Measurements from ENCODE around the gene LIG3.

The LIG3 gene

DNA sequence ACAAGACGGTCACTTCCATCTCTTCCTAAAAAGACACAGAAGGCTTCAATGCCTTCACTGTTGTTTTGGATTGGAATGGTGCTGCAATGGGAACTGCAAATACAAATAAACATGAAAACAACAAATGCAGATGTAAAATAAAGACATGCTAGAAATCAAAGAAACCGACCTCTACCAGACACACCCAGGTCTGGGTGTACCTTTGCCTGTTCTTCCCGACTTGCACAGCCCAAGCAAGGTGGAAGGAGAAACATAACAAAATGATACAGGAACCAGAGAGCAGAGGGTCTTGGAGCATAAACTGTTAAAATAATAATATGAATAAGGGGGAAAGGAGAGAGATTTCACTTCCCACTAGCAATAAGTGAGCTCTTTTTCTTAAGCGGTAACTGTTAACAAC, 65.9 kb downstream of the LIG3 start:
- Histone ChIP-seq H3K36me3 (ENCODE audit: low read depth) (no peaks in the 10 kb centered on the region), H3K27me3 (ENCODE audit: insufficient read depth, poor library complexity, severe bottlenecking) (no peaks in the 10 kb centered on the region), H3K4me3 (ENCODE audit: severe bottlenecking) (no peak overlapping the region), H3K9me3 (ENCODE audit: severe bottlenecking) (no peaks in the 10 kb centered on the region), H3K4me1 (ENCODE audit: insufficient read depth, poor library complexity, severe bottlenecking) (peaks cover 3% of the 10 kb centered on the region), H3K27ac (ENCODE audit: poor library complexity, severe bottlenecking) (no peak overlapping the region)
- ATAC-seq (ENCODE audit: low read depth) (no peak), DNase-seq (ENCODE audit: low spot score) (no peak)
- TF ChIP-seq, protein P1, sequence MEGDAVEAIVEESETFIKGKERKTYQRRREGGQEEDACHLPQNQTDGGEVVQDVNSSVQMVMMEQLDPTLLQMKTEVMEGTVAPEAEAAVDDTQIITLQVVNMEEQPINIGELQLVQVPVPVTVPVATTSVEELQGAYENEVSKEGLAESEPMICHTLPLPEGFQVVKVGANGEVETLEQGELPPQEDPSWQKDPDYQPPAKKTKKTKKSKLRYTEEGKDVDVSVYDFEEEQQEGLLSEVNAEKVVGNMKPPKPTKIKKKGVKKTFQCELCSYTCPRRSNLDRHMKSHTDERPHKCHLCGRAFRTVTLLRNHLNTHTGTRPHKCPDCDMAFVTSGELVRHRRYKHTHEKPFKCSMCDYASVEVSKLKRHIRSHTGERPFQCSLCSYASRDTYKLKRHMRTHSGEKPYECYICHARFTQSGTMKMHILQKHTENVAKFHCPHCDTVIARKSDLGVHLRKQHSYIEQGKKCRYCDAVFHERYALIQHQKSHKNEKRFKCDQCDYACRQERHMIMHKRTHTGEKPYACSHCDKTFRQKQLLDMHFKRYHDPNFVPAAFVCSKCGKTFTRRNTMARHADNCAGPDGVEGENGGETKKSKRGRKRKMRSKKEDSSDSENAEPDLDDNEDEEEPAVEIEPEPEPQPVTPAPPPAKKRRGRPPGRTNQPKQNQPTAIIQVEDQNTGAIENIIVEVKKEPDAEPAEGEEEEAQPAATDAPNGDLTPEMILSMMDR (IDR thresholded peaks at IDR 0.05; ENCODE audit: poor library complexity, severe bottlenecking): no peak

DNA sequence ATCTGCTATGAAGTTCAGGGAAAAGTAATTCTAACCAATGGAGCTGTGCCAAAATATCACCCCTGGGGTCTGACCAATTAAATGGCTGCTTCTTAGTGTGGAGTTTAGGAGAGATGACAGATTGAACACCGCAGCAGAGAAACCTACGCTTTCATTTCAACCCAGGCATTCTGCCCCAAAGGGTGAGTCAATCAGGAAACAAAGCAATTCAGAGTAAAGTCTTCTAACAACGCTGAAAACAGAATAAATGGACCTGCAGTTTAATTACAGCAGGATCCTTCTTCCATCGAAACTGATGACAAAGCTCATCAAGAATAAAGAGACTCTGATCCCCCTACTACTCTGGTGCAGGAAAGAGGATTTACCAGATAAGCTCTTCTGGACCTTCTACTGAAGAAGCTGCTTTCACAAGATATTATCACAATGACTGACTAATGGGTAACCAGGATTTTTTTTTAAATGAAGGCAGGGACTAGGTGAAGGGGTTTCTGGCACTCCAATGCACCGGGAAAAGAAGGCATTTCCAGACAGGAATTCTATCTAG, 66.5 kb downstream of the LIG3 start:
- H3K4me3 ChIP-seq (ENCODE audit: severe bottlenecking): no peak overlapping the region
- TF ChIP-seq, protein P1 (IDR thresholded peaks at IDR 0.05; ENCODE audit: poor library complexity, severe bottlenecking): no peak
- no peaks in the 10 kb centered on the region for H3K9me3 ChIP-seq (ENCODE audit: severe bottlenecking)
- H3K27ac ChIP-seq (ENCODE audit: poor library complexity, severe bottlenecking): no peak overlapping the region
- peak; percentile 49; the same call in 2 of the 3 replicates for ATAC-seq (ENCODE audit: low read depth)
- no peak for DNase-seq (ENCODE audit: low spot score)
- H3K27me3 ChIP-seq (ENCODE audit: insufficient read depth, poor library complexity, severe bottlenecking): no peaks in the 10 kb centered on the region
- H3K36me3 ChIP-seq (ENCODE audit: low read depth): no peaks in the 10 kb centered on the region
- peaks cover 3% of the 10 kb centered on the region for H3K4me1 ChIP-seq (ENCODE audit: insufficient read depth, poor library complexity, severe bottlenecking)

DNA sequence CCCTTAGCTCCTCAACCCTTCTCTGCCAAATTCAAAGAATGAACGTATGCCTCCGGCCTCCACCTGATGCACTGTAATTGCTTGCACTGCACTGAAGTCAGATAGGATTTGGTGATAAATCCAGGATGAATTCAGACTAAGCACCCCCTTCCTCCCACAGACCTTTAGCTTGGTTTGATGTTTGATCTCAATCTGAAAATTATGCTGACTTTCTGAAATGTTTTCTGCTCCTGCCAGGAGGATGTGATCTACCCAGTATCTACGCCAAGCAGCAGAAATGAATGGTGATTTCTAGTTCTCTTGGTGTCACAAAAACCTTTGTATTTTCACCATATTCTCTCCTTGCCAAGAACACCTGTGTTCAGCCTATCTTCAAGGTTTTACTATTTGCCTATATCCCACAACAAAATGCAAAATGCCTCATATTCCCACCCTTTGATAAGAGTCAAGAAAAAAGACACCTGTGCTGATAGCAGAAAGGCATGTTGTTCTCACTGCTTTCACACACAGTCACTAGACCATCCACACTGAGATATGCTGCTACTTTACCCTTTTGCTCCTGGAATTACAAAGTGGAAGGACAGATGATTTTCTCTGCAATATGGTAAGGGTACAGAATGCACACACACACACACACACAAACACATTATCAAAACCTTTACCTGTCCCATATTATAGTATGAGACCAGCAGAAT, 68.5 kb downstream of the LIG3 start:
- no peak overlapping the region for H3K27ac ChIP-seq (ENCODE audit: poor library complexity, severe bottlenecking)
- no peaks in the 10 kb centered on the region for H3K36me3 ChIP-seq (ENCODE audit: low read depth)
- TF ChIP-seq, protein P1 (IDR thresholded peaks at IDR 0.05; ENCODE audit: poor library complexity, severe bottlenecking): no peak
- ATAC-seq (ENCODE audit: low read depth): no peak
- no peaks in the 10 kb centered on the region for H3K27me3 ChIP-seq (ENCODE audit: insufficient read depth, poor library complexity, severe bottlenecking)
- H3K4me1 ChIP-seq (ENCODE audit: insufficient read depth, poor library complexity, severe bottlenecking): peaks cover 3% of the 10 kb centered on the region
- no peaks in the 10 kb centered on the region for H3K9me3 ChIP-seq (ENCODE audit: severe bottlenecking)
- no peak for DNase-seq (ENCODE audit: low spot score)
- no peak overlapping the region for H3K4me3 ChIP-seq (ENCODE audit: severe bottlenecking)

DNA sequence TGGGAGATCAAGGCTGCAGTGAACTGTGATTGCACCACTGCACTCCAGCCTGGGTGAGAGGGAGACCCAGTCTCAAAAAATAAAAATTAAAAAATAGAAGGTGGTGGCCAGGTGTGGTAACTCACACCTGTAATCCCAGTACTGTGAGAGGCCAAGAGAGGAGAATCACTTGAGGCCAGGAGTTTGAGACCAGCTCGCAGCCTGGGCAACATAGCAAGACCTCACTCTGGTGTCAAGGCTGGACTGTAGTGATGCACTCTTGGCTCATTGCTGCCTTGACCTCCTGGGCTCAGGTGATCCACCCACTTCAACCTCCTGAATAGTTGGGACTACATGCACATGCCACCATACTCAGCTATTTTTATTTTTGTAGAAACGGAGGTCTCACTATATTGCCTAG, 69.9 kb downstream of the LIG3 start:
- no peak for DNase-seq (ENCODE audit: low spot score)
- no peak for ATAC-seq (ENCODE audit: low read depth)
- no peak overlapping the region for H3K4me3 ChIP-seq (ENCODE audit: severe bottlenecking)
- no peaks in the 10 kb centered on the region for H3K36me3 ChIP-seq (ENCODE audit: low read depth)
- no peaks in the 10 kb centered on the region for H3K27me3 ChIP-seq (ENCODE audit: insufficient read depth, poor library complexity, severe bottlenecking)
- no peaks in the 10 kb centered on the region for H3K9me3 ChIP-seq (ENCODE audit: severe bottlenecking)
- peaks cover 3% of the 10 kb centered on the region for H3K4me1 ChIP-seq (ENCODE audit: insufficient read depth, poor library complexity, severe bottlenecking)
- no peak overlapping the region for H3K27ac ChIP-seq (ENCODE audit: poor library complexity, severe bottlenecking)
- TF ChIP-seq, protein P1 (IDR thresholded peaks at IDR 0.05; ENCODE audit: poor library complexity, severe bottlenecking): no peak

DNA sequence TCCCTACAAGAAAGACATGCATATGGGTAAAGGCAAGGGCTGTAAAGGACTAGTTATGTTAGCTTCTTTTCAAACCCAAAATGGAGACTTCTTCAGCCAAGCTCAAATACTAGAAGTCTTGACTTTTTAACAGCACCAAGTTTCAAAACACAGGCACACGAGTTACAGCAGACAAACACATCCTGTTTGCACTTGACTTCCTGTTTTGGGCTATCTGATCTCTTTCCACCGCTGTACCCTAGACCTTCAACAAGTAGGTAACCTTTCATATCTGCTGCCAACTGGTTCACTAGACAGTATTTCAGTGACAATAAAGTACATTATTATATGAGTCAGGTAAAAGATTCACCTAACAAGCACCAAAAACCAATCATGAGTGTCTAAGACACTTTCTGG, 70.9 kb downstream of the LIG3 start:
- DNase-seq (ENCODE audit: low spot score): no peak
- Histone ChIP-seq H3K4me3 (ENCODE audit: severe bottlenecking) (no peak overlapping the region), H3K4me1 (ENCODE audit: insufficient read depth, poor library complexity, severe bottlenecking) (peaks cover 3% of the 10 kb centered on the region)

More for the DNA sequence above, 70.9 kb downstream of the LIG3 start:
- H3K36me3 ChIP-seq (ENCODE audit: low read depth): no peaks in the 10 kb centered on the region
- H3K27me3 ChIP-seq (ENCODE audit: insufficient read depth, poor library complexity, severe bottlenecking): no peaks in the 10 kb centered on the region
- TF ChIP-seq, protein P1 (IDR thresholded peaks at IDR 0.05; ENCODE audit: poor library complexity, severe bottlenecking): no peak
- H3K27ac ChIP-seq (ENCODE audit: poor library complexity, severe bottlenecking): no peak overlapping the region
- no peaks in the 10 kb centered on the region for H3K9me3 ChIP-seq (ENCODE audit: severe bottlenecking)
- ATAC-seq (ENCODE audit: low read depth): no peak
